Mesothelial cell of epicardium (in vitro differentiated cells): ENCODE results near the gene CLIP3. TPM values are rescaled to one million over a fixed set of nuclear protein-coding genes. Genes with fewer than 3 reads are reported as not detected.
"Not testable (repeated sequence)": the region's sequence is repeated elsewhere in the genome, so short reads cannot be mapped to it uniquely, and the experiment has no call there.

Experiments
- DNase-seq, 2 experiments: peaks; one replicate each; pipeline ENCODE4 v3.0.0; 2021; ENCODE audit warnings: low spot score in 2 of 2; ENCODE audit not compliant: unreplicated experiment in 2 of 2
- H3K27ac Mint-ChIP-seq: 2 replicates; pipeline ENCODE4 v1.8.0; 2021; ENCODE audit warnings: mixed read lengths
- H3K27me3 Mint-ChIP-seq: 2 replicates; pipeline ENCODE4 v1.8.0; 2021; ENCODE audit warnings: low read depth, mixed read lengths
- H3K36me3 Mint-ChIP-seq: 2 replicates; pipeline ENCODE4 v1.8.0; 2021; ENCODE audit warnings: mixed read lengths
- H3K4me1 Mint-ChIP-seq: 2 replicates; pipeline ENCODE4 v1.8.0; 2021; ENCODE audit warnings: mixed read lengths
- H3K4me3 Mint-ChIP-seq: 2 replicates; pipeline ENCODE4 v1.8.0; 2021; ENCODE audit warnings: mild to moderate bottlenecking, moderate library complexity, mixed read lengths
- H3K9me3 Mint-ChIP-seq: 2 replicates; pipeline ENCODE4 v1.8.0; 2021; ENCODE audit warnings: mixed read lengths
- CTCF ChIP-seq: fragments of 200-600 bp; sonication (generic); IDR thresholded peaks from one replicate; pipeline ENCODE4 v1.5.0; 2021; ENCODE audit warnings: antibody characterized with exemption; ENCODE audit not compliant: unreplicated experiment
- total RNA-seq: library from RNA; stranded (reverse); gene quantifications from 3 replicates; pipeline ENCODE4 v1.2.1, GENCODE V29; 2021

The CLIP3 gene
- total RNA-seq, 1 donor from 2014 or later, result 59.0 TPM

GRCh38 chr19:35986111-35986510 lies 46.6 kb downstream of the CLIP3 start:
- peaks cover 3% of the 10 kb centered on the region for H3K4me1 Mint-ChIP-seq

GRCh38 chr19:35983177-35983576 lies 49.5 kb downstream of the CLIP3 start:
- H3K36me3 Mint-ChIP-seq, result no peaks in the 10 kb centered on the region
- H3K27me3 Mint-ChIP-seq, result peaks cover 84% of the 10 kb centered on the region
- H3K27ac Mint-ChIP-seq, result no peak overlapping the region
- no peak for TF ChIP-seq CTCF
- DNase-seq, result no peak
- H3K9me3 Mint-ChIP-seq, result no peaks in the 10 kb centered on the region
- H3K4me1 Mint-ChIP-seq, result peaks cover 3% of the 10 kb centered on the region
- H3K4me3 Mint-ChIP-seq, result no peak overlapping the region

More at GRCh38 chr19:35986111-35986510, 46.6 kb downstream of the CLIP3 start:
- Mint-ChIP-seq H3K27me3 (peaks cover 83% of the 10 kb centered on the region), H3K4me3 (peak overlapping the region; percentile 72), H3K27ac (no peak overlapping the region), H3K36me3 (no peaks in the 10 kb centered on the region), H3K9me3 (no peaks in the 10 kb centered on the region)
- TF ChIP-seq CTCF, result no peak
- DNase-seq, result no peak

DNA sequence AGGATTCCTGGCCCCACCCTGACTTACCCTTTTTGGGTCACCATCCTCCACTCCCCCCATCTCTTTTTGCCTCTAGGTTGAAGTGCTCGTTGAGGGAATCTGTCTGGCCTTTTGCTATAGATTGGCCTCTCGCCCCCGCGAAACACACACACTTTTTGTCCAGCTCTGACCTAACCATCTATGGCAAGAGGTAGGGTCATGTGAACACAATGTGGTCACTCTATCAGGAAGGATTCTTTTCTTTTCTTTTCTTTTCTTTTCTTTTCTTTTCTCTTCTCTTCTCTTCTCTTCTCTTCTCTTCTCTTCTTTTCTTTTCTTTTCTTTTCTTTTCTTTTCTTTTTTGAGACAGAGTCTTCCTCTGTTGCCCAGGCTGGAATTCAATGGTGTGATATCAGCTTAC lies 51.7 kb downstream of the CLIP3 start:
- not testable (repeated sequence) for H3K27ac Mint-ChIP-seq, H3K4me3 Mint-ChIP-seq, H3K36me3 Mint-ChIP-seq, DNase-seq, H3K9me3 Mint-ChIP-seq, H3K4me1 Mint-ChIP-seq
- peaks cover 74% of the 10 kb centered on the region for H3K27me3 Mint-ChIP-seq

DNA sequence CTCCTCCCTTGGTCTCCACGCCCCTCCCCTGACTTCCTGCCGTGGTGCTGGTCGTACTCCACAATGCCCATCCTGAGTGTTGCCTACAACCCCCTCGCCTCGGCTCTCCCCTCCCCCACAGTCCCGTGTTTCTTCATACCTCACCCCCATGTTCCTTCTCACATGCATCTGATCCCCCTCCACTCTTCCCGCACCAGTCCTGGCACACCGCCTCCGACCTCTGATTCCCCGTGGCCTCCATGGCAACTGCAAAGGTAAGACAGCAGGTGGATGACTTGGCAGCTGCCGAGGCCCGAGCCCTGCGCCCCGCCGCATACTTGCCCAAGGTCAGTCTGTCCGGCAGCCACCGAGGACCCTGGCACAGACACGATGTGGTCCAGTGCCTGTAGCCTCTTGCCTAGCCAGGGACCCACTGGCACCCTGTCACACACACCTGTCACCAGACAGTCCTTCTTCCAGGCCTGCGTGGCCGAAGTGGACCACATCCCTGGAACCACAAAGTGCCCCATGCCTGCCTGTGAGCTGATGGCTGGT lies 53.8 kb downstream of the CLIP3 start:
- Mint-ChIP-seq H3K4me1 (no peaks in the 10 kb centered on the region), H3K27ac (no peak overlapping the region), H3K27me3 (peaks cover 57% of the 10 kb centered on the region), H3K4me3 (no peak overlapping the region), H3K9me3 (no peaks in the 10 kb centered on the region), H3K36me3 (no peaks in the 10 kb centered on the region)
- TF ChIP-seq CTCF, result no peak
- no peak for DNase-seq

DNA sequence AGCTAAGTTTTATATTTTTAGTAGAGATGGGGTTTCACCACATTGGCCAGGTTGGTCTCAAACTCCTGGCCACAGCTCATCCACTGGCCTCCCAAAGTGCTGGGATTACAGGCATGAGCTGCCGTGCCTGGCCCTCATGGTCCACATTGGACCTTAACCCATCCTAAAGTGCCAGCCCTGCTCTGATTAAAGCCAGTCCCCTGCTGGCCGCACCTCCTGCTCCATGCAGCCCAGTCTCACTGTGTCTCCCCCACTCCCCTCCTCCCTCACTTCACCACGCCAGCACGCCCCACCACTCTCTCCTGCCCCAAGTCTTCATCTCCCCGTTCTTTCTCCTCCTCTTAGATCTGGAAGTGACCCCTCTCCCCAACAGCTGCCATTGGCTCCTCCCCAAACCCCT lies 54.4 kb downstream of the CLIP3 start:
- Mint-ChIP-seq H3K36me3 (no peaks in the 10 kb centered on the region), H3K4me3 (no peak overlapping the region), H3K4me1 (no peaks in the 10 kb centered on the region), H3K27ac (no peak overlapping the region), H3K9me3 (no peaks in the 10 kb centered on the region), H3K27me3 (peaks cover 53% of the 10 kb centered on the region)
- no peak for TF ChIP-seq CTCF
- no peak for DNase-seq

- TF ChIP-seq CTCF, result no peak
- H3K4me1 Mint-ChIP-seq, result no peaks in the 10 kb centered on the region
- H3K4me3 Mint-ChIP-seq, result no peak overlapping the region
- no peak overlapping the region for H3K27ac Mint-ChIP-seq
- no peaks in the 10 kb centered on the region for H3K36me3 Mint-ChIP-seq
- no peaks in the 10 kb centered on the region for H3K9me3 Mint-ChIP-seq
- H3K27me3 Mint-ChIP-seq, result peaks cover 48% of the 10 kb centered on the region
- DNase-seq, result no peak
Observed at GRCh38 chr19:35977446-35978222, 55.0 kb downstream of the CLIP3 start.
